K562 treated with DMSO at 1 percent for 48 hours (cell line): Measurements from ENCODE around the gene COG7. TPM values are rescaled to one million over a fixed set of nuclear protein-coding genes. Genes with fewer than 3 reads are reported as not detected.

Source experiments
- total RNA-seq: library from RNA; unstranded; fragments of 300-600 nt; gene quantifications from 2 replicates; pipeline ENCODE4 v1.2.3, GENCODE V29; 2022; ENCODE audit warnings: low replicate concordance; ENCODE audit errors: extremely low read depth

COG7 gene
- total RNA-seq = not detected in 2 replicates

GRCh38 chr16:23452572-23453337 lies at the start of gene COG7:
COG7 (minus strand) TSS chr16:23453189; CDS start chr16:23452994, 195 bp downstream.

Other genes with a start within 250 kb of the COG7 start
- not detected in 2 replicates for gene SCNN1B, start 150.9 kb downstream of the COG7 start, total RNA-seq
- gene GGA2, start 57.3 kb upstream of the COG7 start, total RNA-seq = not detected in 2 replicates
- not detected in 2 replicates for gene EARS2, start 104.2 kb upstream of the COG7 start, total RNA-seq
- not detected in 2 replicates for gene UBFD1, start 104.5 kb upstream of the COG7 start, total RNA-seq
- not detected in 2 replicates for gene NDUFAB1, start 143.1 kb upstream of the COG7 start, total RNA-seq
- not detected in 2 replicates for gene PALB2, start 188.1 kb upstream of the COG7 start, total RNA-seq
- gene DCTN5, start 188.3 kb upstream of the COG7 start, total RNA-seq = not detected in 2 replicates
- 319 TPM in 1 of 2 replicates, not detected in the other for gene PLK1, start 225.7 kb upstream of the COG7 start, total RNA-seq